Skeletal muscle tissue (tissue), 4 donors: Measurements from ENCODE around the gene FOSL1. TPM values are rescaled to one million over a fixed set of nuclear protein-coding genes. Genes with fewer than 3 reads are reported as not detected.
A peak's percentile ranks its signal among the peaks of the same experiment; 100 is the strongest.

Experiments used
- H3K27ac ChIP-seq: one replicate; pipeline ENCODE4 v1.7.0; 2013; ENCODE audit warnings: mild to moderate bottlenecking, low read depth, low read length, inconsistent platforms
- H3K27me3 ChIP-seq, 3 donors: one replicate each; pipeline ENCODE4 v1.7.0; 2013; ENCODE audit warnings: low read length in 3 of 3; ENCODE audit not compliant: control insufficient read depth in 3 of 3, insufficient read depth in 3 of 3
- H3K36me3 ChIP-seq, 3 donors: one replicate each; pipeline ENCODE4 v1.7.0; 2013; ENCODE audit warnings: low read length in 3 of 3; ENCODE audit not compliant: control insufficient read depth in 3 of 3, insufficient read depth in 3 of 3
- H3K4me1 ChIP-seq, 3 donors: one replicate each; pipeline ENCODE4 v1.7.0; 2013; ENCODE audit warnings: low read length in 3 of 3, mild to moderate bottlenecking in 3 of 3; ENCODE audit not compliant: control insufficient read depth in 3 of 3, insufficient read depth in 3 of 3
- H3K4me3 ChIP-seq, 3 donors: one replicate each; pipeline ENCODE4 v1.7.0; 2013; ENCODE audit warnings: low read length in 3 of 3
- H3K9ac ChIP-seq, 3 donors: one replicate each; pipeline ENCODE4 v1.7.0; 2013; ENCODE audit warnings: low read length in 3 of 3, mild to moderate bottlenecking in 3 of 3, moderate library complexity in 2 of 3, low read depth in 1 of 3
- H3K9me3 ChIP-seq, 3 donors: one replicate each; pipeline ENCODE4 v1.7.0; 2013; ENCODE audit warnings: low read length in 3 of 3; ENCODE audit not compliant: control insufficient read depth in 3 of 3
- total RNA-seq: library from RNA; depleted of rRNA; stranded (reverse); fragments of >200 nt; gene quantifications from one replicate; pipeline ENCODE4 v1.2.3, GENCODE V29; 2014
- donor health status: Osteomylitis.

FOSL1 gene
- total RNA-seq, 1 donor from 2014 or later = not detected

- Histone ChIP-seq H3K27me3 (no peaks in the 10 kb centered on the region), H3K4me3 (peak overlapping the region; percentile 75 to 99 (median 84)), H3K9ac (peak overlapping the region; percentile 88 to 99 (median 97)), H3K9me3 (no peaks in the 10 kb centered on the region), H3K27ac (peak overlapping the region; percentile 95), H3K36me3 (peaks cover 45 to 46% (median 45%) of the 10 kb centered on the region in 3 donors), H3K4me1 (peaks cover 46 to 59% (median 50%) of the 10 kb centered on the region in 3 donors)
Measured at GRCh38 chr11:65859812-65860277, 40.3 kb downstream of the FOSL1 start.

DNA sequence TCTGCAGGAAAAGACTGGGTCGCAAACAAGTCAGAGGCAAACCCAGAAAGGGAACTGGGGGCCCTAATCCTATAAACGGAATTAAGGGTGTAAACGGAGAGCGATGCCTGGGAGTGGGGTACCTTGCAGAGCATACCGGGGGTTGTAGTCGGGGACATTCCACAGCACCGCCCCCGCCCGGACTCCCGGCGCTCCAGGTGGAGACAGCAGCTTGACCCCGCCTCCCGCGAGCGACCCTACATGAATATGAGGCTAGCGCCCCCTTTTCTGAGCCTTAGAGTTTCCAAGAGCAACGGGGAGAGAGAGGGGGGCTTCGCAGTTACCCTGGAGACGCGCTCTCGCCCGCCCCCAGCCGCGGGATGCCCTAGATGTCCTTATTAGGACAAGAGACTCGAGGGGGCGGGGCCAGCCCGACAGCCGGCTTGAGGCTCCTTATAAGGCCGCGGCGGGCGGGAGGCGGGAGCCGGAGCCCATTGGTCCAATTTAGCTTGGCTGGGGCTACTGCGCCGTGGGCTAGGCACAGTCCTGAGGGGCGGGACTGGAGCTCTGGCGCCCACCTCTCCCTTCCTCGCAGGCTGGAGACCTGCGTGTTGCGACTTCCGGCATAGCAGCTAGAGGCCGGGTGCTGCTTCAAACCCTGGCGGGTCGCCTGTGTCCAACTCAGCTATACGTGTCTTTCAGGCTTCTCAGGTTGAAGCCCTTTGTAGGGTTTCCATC is 40.9 kb downstream of the FOSL1 start:
- peaks cover 46 to 61% (median 50%) of the 10 kb centered on the region in 3 donors for H3K4me1 ChIP-seq
- H3K4me3 ChIP-seq = peak overlapping the region; percentile 84 to 99 (median 84)
- peaks cover 45 to 46% (median 45%) of the 10 kb centered on the region in 3 donors for H3K36me3 ChIP-seq
- peak overlapping the region; percentile 95 for H3K27ac ChIP-seq
- H3K27me3 ChIP-seq = no peaks in the 10 kb centered on the region
- H3K9ac ChIP-seq = peak overlapping the region; percentile 88 to 99 (median 97)
- H3K9me3 ChIP-seq = no peaks in the 10 kb centered on the region

- peak overlapping the region; percentile 88 to 99 (median 89) for H3K9ac ChIP-seq
- peaks cover 45 to 46% (median 45%) of the 10 kb centered on the region in 3 donors for H3K36me3 ChIP-seq
- H3K4me3 ChIP-seq = peak overlapping the region; percentile 84 to 99 (median 84)
- peak overlapping the region; percentile 95 for H3K27ac ChIP-seq
- no peaks in the 10 kb centered on the region for H3K9me3 ChIP-seq
- H3K4me1 ChIP-seq = peaks cover 44 to 64% (median 51%) of the 10 kb centered on the region in 3 donors
- no peaks in the 10 kb centered on the region for H3K27me3 ChIP-seq
Measured at GRCh38 chr11:65858681-65859087, 41.5 kb downstream of the FOSL1 start.

DNA sequence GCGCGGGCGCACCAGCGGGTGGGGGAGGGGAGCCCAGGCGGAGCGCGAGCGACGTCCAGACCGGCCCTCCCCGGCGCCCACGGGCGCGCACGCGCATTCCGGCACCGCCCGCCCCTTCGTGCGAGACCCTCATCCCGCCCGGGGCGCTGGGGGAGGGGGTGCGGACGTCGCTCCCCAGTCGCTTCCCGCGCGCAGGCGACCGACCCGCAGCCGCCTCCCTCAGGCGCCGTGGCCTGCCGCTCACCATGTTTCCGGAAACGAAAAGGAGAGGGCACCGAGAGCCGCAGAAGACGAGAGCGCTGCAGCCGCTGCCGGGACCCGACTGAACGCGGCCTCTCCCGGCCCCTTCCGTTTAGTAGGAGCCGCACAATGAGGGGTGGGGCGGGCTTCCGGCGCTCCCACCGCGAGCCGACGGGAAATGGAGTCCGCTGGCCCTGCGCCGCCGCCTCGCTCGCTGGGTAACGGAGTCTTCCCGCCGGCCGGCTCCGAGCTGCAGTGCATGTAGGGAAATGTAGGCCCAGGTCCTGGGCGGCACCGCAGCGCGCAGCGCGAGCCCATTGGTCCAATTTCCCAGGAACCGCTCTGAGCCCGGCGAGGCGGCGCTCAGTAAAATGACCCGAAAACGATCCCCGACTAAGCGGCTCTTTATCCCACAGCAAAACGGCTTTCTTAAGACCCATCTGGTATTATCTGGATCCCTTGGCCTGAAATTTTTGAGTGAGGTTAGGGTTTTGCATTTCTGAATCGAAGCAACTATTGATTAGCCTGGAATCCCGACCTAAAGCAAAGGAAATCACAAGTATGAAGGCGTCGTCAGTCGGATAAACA is 42.1 kb downstream of the FOSL1 start, which contains the start of gene CFL1:
Gene CFL1, minus strand, starts transcription at position 328 of the 828 bp plus-strand sequence. Its CDS starts 81 bp downstream, at position 247.
- Histone ChIP-seq H3K4me1 (peaks cover 44 to 64% (median 53%) of the 10 kb centered on the region in 3 donors), H3K27ac (peak within 1 kb of the TSS; percentile 95), H3K36me3 (peaks cover 45 to 46% (median 46%) of the 10 kb centered on the region in 3 donors)

DNA sequence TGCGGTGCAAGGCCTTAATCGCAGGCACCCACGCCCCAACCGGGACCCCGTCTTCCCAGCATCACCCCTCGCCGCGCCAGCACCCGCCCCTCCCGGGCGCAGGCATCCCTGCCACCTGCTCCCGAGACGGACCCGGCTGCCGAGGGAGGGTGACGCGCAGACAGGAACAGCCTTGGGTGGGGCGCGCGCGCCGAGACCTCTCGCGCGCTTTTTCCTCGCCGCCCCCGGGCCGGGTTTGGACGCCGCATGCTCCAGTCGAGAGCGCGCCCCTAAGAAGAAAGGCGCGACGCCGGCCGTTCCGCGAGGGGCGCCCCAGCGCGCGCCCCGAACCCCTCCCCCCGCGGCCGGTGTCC is 42.7 kb downstream of the FOSL1 start:
- Histone ChIP-seq H3K27ac (peak overlapping the region; percentile 95), H3K9ac (peak overlapping the region; percentile 82 to 91 (median 84)), H3K36me3 (peaks cover 43 to 46% (median 46%) of the 10 kb centered on the region in 3 donors), H3K27me3 (no peaks in the 10 kb centered on the region), H3K4me3 (peak overlapping the region; percentile 91 to 95 (median 93)), H3K4me1 (peaks cover 44 to 60% (median 53%) of the 10 kb centered on the region in 3 donors), H3K9me3 (no peaks in the 10 kb centered on the region)

More for the DNA sequence above, 42.1 kb downstream of the FOSL1 start, which contains the start of gene CFL1:
- H3K9ac ChIP-seq = peak within 1 kb of the TSS; percentile 88 to 99 (median 89)
- no peaks in the 10 kb centered on the region for H3K9me3 ChIP-seq
- no peaks in the 10 kb centered on the region for H3K27me3 ChIP-seq
- H3K4me3 ChIP-seq = peak within 1 kb of the TSS; percentile 93 to 99 (median 95)

DNA sequence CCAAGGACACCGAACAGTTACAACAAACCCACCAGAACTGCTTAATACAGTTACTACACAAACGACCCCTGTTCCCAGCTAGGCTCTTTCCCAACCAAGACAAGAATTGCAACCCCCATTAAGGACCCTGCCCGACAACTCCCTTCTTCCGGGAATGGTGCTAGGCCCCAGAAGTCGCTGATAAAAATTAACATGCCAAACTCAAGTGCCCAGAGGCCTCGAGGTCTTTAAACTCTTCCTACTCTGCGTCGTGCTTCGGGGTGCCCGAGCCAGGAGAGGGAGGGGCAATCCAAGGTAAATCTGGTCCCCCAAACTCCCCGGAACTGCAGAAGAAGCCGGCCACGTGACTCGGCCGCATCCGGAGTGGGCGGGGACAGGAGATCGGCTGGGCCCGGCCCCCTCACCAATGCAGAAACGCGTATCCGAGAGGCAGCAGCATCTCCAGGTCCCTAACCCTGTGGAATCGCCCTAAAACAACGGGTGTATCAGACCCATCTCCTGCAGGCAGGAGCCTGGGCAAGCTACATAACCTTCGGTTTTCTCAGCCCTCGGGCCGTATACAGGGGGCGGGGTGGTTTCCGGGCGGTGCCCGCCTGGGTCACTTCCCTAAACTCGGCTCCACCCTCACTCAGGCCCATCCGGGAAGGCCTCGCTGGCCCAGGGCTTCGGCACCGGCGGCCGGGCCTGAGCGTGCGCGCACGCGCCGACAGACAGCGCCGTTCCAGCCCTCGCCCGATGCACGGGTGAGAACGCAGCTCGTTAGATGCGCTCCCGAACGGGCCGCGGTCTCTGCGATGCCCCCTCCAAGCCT is 43.3 kb downstream of the FOSL1 start:
- Histone ChIP-seq H3K27ac (peak overlapping the region; percentile 95), H3K4me1 (peaks cover 39 to 54% (median 50%) of the 10 kb centered on the region in 3 donors), H3K36me3 (peaks cover 43 to 46% (median 46%) of the 10 kb centered on the region in 3 donors), H3K27me3 (no peaks in the 10 kb centered on the region), H3K9ac (peak overlapping the region; percentile 82 to 91 (median 84)), H3K9me3 (no peaks in the 10 kb centered on the region), H3K4me3 (peak overlapping the region; percentile 91 to 95 (median 93))

DNA sequence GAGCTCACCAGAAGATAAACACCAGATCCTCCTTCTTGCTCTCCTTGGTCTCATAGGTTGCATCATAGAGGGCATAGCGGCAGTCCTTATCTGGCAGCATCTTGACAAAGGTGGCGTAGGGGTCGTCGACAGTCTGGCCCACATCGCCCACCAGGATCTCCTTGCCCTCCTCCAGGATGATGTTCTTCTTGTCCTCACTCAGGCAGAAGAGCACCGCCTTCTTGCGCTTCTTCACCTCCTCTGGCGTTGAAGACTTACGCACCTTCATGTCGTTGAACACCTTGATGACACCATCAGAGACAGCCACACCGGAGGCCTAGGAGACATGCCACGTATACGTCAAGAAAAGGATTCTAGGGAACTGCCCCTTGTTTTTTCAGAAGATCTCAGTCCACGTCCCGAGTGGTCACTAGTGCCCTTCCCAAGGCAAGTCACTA is 44.2 kb downstream of the FOSL1 start:
- Histone ChIP-seq H3K36me3 (peaks cover 46 to 52% (median 50%) of the 10 kb centered on the region in 3 donors), H3K9ac (peak overlapping the region; percentile 82 to 91 (median 84))

DNA sequence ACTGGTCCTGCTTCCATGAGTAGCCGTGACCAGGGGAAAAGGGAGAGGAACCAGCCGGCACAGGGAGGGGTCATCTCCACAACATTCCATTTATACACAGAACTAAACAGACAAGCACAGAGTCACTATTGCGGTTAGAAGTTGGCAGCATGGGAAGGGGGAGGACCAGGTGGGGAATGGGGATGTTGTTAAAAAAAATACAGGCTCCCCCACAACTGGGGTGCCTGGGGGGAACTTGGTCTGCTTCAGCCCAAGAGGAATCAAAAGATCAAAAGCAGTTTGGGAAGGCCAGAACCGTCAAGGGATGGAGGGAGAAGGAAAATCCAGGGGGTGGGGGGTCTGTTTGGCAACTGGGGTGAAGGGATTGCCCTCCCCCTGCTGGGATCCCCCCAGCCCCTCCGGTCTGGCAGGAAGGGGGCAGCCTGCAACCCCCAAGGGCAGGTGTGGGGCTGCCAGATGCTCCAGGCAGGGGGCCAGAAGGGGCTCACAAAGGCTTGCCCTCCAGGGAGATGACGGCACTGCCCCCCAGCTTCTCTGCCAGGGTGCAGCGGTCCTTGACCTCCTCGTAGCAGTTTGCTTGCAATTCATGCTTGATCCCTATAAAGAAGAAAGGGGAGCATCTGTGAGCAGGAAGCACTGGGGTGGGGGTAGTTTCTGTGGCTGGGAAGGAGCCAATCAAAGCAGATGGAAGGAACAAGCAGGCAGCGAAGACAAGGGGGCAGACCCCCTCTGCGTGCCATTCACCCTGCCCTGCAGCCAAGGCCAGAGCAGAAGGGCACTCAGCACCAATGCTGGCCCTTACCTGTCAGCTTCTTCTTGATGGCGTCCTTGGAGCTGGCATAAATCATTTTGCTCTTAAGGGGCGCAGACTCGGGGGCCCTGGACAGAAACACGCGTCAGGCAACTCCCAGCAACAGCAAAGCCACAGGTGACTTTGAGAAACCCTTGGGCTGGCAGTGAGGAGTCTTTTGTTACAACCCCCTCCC is 45.0 kb downstream of the FOSL1 start:
- H3K36me3 ChIP-seq = peaks cover 47 to 55% (median 52%) of the 10 kb centered on the region in 3 donors
- no peak overlapping the region for H3K4me3 ChIP-seq
- peaks cover 27 to 41% (median 37%) of the 10 kb centered on the region in 3 donors for H3K4me1 ChIP-seq
- H3K27ac ChIP-seq = no peak overlapping the region
- peak overlapping the region in 1 of 3 donors; percentile 25 for H3K9ac ChIP-seq
- no peaks in the 10 kb centered on the region for H3K27me3 ChIP-seq
- peaks cover 0 to 5% (median 0%) of the 10 kb centered on the region in 3 donors for H3K9me3 ChIP-seq

More for the DNA sequence above, 44.2 kb downstream of the FOSL1 start:
- peaks cover 29 to 44% (median 40%) of the 10 kb centered on the region in 3 donors for H3K4me1 ChIP-seq
- peaks cover 0 to 5% (median 0%) of the 10 kb centered on the region in 3 donors for H3K9me3 ChIP-seq
- no peak overlapping the region for H3K27ac ChIP-seq
- H3K4me3 ChIP-seq = peak overlapping the region; percentile 41 to 95 (median 93)
- no peaks in the 10 kb centered on the region for H3K27me3 ChIP-seq
